ENCODE results near the gene TTC9.

- TF ChIP-seq, protein P1, sequence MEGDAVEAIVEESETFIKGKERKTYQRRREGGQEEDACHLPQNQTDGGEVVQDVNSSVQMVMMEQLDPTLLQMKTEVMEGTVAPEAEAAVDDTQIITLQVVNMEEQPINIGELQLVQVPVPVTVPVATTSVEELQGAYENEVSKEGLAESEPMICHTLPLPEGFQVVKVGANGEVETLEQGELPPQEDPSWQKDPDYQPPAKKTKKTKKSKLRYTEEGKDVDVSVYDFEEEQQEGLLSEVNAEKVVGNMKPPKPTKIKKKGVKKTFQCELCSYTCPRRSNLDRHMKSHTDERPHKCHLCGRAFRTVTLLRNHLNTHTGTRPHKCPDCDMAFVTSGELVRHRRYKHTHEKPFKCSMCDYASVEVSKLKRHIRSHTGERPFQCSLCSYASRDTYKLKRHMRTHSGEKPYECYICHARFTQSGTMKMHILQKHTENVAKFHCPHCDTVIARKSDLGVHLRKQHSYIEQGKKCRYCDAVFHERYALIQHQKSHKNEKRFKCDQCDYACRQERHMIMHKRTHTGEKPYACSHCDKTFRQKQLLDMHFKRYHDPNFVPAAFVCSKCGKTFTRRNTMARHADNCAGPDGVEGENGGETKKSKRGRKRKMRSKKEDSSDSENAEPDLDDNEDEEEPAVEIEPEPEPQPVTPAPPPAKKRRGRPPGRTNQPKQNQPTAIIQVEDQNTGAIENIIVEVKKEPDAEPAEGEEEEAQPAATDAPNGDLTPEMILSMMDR (IDR thresholded peaks at IDR 0.05): no peak
- no peak for TF ChIP-seq POLR2A (IDR thresholded peaks at IDR 0.05)
These were observed 82.4 kb downstream of the TTC9 start for GRCh38 chr14:70724110-70724509.
